GM12878 (cell line): ENCODE data around the gene CDC123. TPM values are rescaled to one million over a fixed set of nuclear protein-coding genes. Genes with fewer than 3 reads are reported as not detected.

Experiments used
- ATAC-seq: fragments of 200-7000 bp; cut with Tn5 transposase; 3 replicates; pipeline ENCODE4 v1.9.1; 2020; ENCODE audit warnings: mild to moderate bottlenecking, moderate library complexity
- BruUV-seq: library from RNA; stranded (reverse); fragments of 400-500 nt; replicated peaks from 2 replicates; lab custom pipeline; 2021; lab: Mats Ljungman, UMichigan
- CTCF ChIA-PET: fragments of 300-600 bp; sonication (Branson Sonifier 250); formaldehyde crosslinking; extraction: SDS; loops from one replicate; lab custom pipeline; 2021; ENCODE audit warnings: inconsistent platforms; lab: Yijun Ruan, JAX
- POLR2A ChIA-PET: fragments of 350-600 bp; formaldehyde crosslinking; extraction: SDS; loops from one replicate; lab custom pipeline; 2021; ENCODE audit warnings: inconsistent platforms; lab: Charles Lee
- RAD21 ChIA-PET: fragments of 300-600 bp; sonication (Branson Sonifier 250); formaldehyde crosslinking; loops from one replicate; lab custom pipeline; 2023; ENCODE audit warnings: antibody characterized with exemption; ENCODE audit not compliant: unreplicated experiment; lab: Charles Lee
- SMC1A ChIA-PET: fragments of 300-600 bp; sonication (Branson Sonifier 250); formaldehyde crosslinking; loops from one replicate; lab custom pipeline; 2023; ENCODE audit not compliant: unreplicated experiment, uncharacterized antibody; lab: Charles Lee
- DNase-seq: peaks from one replicate; pipeline ENCODE4 v3.0.0-alpha.2; 2011; ENCODE audit warnings: low read depth, low spot score
- FAIRE-seq: peaks from 3 replicates; lab custom pipeline; 2011; peaks lifted over from hg19 to GRCh38; lab: Jason Lieb, UNC
- H2AFZ ChIP-seq: 2 replicates; pipeline ENCODE4 v1.6.0; 2011; ENCODE audit warnings: low read depth, low read length, control low read depth; ENCODE audit not compliant: control insufficient read depth
- H3K27ac ChIP-seq: 2 replicates; pipeline ENCODE4 v1.5.1; 2011; ENCODE audit warnings: control low read depth; ENCODE audit not compliant: control insufficient read depth, insufficient read depth
- H3K27me3 ChIP-seq, 2 experiments: replicated peaks in 1 of 2; 2 replicates each; pipeline versions ENCODE4 v1.6.0 to v1.6.1; 2011; ENCODE audit warnings: low read length in 1 of 2; ENCODE audit not compliant: control insufficient read depth in 2 of 2, insufficient read depth in 2 of 2
- H3K36me3 ChIP-seq, 2 experiments: 2 replicates each; pipeline ENCODE4 v1.5.1; 2011; ENCODE audit warnings: low read length in 1 of 2; ENCODE audit not compliant: control insufficient read depth in 2 of 2, insufficient read depth in 2 of 2
- H3K4me1 ChIP-seq: 2 replicates; pipeline ENCODE4 v1.6.1; 2011; ENCODE audit warnings: mild to moderate bottlenecking, low read length, moderate library complexity, mixed read lengths; ENCODE audit not compliant: control insufficient read depth, insufficient read depth
- H3K4me2 ChIP-seq: 2 replicates; pipeline ENCODE4 v1.6.0; 2011; ENCODE audit warnings: control low read depth; ENCODE audit not compliant: control insufficient read depth, insufficient read depth
- H3K4me3 ChIP-seq: fragments of 200-600 bp; sonication (generic); 2 replicates; pipeline ENCODE4 v1.5.1; 2016
- H3K79me2 ChIP-seq: 2 replicates; pipeline ENCODE4 v1.6.0; 2011; ENCODE audit warnings: low read length; ENCODE audit not compliant: control insufficient read depth, insufficient read depth
- H3K9ac ChIP-seq: 2 replicates; pipeline ENCODE4 v1.8.0; 2011; ENCODE audit warnings: low read length, control low read depth, mixed read lengths; ENCODE audit not compliant: control insufficient read depth, insufficient read depth
- H3K9me3 ChIP-seq: replicated peaks from 3 replicates; pipeline ENCODE4 v1.5.1; 2011; ENCODE audit warnings: mild to moderate bottlenecking, low read length; ENCODE audit not compliant: control insufficient read depth, insufficient read depth
- H4K20me1 ChIP-seq: 2 replicates; pipeline ENCODE4 v1.6.0; 2011; ENCODE audit not compliant: control insufficient read depth, insufficient read depth
- IRF4 ChIP-seq: IDR thresholded peaks from 2 replicates; pipeline ENCODE4 v1.6.1; 2011; ENCODE audit warnings: low read depth, low read length
- RAD51 ChIP-seq: fragments of 450-650 bp; IDR thresholded peaks from 2 replicates; pipeline ENCODE4 v1.6.1; 2016; ENCODE audit warnings: moderate library complexity, mild to moderate bottlenecking, inconsistent platforms
- RELA ChIP-seq: fragments of 450-650 bp; IDR thresholded peaks from 2 replicates; pipeline ENCODE4 v1.8.0; 2014; ENCODE audit warnings: borderline replicate concordance; ENCODE audit not compliant: partially characterized antibody
- WRNIP1 ChIP-seq: IDR thresholded peaks from 2 replicates; pipeline ENCODE4 v1.6.1; 2011; ENCODE audit warnings: low read depth, low read length, improper control_type of control experiment, borderline replicate concordance
- WGBS: methylation state at CpG from one replicate; pipeline ENCODE4 v1.1.6; 2016; ENCODE audit warnings: low lambda C conversion rate; ENCODE audit not compliant: insufficient replicate concordance, insufficient coverage; ENCODE audit errors: missing lambda C conversion rate; 5-methylcytosine and 5-hydroxymethylcytosine counted together
- in situ Hi-C: fragments of 300-500 bp; cut with MboI; formaldehyde crosslinking; loops from 9 replicates; pipeline ENCODE4 v1.14.3; 2018; ENCODE audit warnings: mixed read lengths
- intact Hi-C: fragments of 100-400 bp; cut with micrococcal nuclease; formaldehyde crosslinking; loops from one replicate; pipeline ENCODE4 v1.14.2; 2022; ENCODE audit not compliant: unreplicated experiment
- polyA plus RNA-seq, 11 experiments: library from polyadenylated mRNA; depleted of rRNA in 4 of 11; unstranded in 6 of 11; stranded (reverse) in 5 of 11; fragments of >200 nt; fragmentation: Nextera tagmentation in 4 of 11; fragmentation: Illumina TruSeq in 1 of 11; extraction: Ambion mirVana in 4 of 11; extraction: Trizol in 1 of 11; gene quantifications; 1 replicate in 1 of 11; 2 replicates in 10 of 11; pipeline versions ENCODE4 v1.2.1 to v1.2.3, GENCODE V29; 2011 to 2016; ENCODE audit warnings: inconsistent platforms in 2 of 11, missing spikeins in 2 of 11, low read depth in 1 of 11
- total RNA-seq, 4 experiments: library from RNA; depleted of rRNA in 3 of 4; stranded (reverse); fragments of >200 nt in 3 of 4; fragmentation: Illumina TruSeq in 1 of 4; extraction: Trizol in 1 of 4; gene quantifications; 2 replicates each; pipeline versions ENCODE4 v1.2.1 to v1.2.3, GENCODE V29; 2013 to 2021

CDC123 gene
- total and polyA plus RNA-seq, 10 of the 15 experiments (the other 5 are each of a cell fraction or from before 2014, with no cell fraction given), result 128 to 360 (median 209) TPM

- no TSS peak for BruUV-seq
- TF ChIP-seq RAD51, result no peak
- 0 out of 2 replicates have a peak, but pooled peaks have one; percentile 25 for TF ChIP-seq WRNIP1
- Histone ChIP-seq H3K27me3 (no peaks in the 10 kb centered on the region), H3K27ac (peak overlapping the region; percentile 98), H4K20me1 (no peaks in the 10 kb centered on the region; the same call in 1 of the 2 replicates), H3K4me2 (peak overlapping the region; percentile 89; the same call in 1 of the 2 replicates), H3K36me3 (peaks cover 0 to 10% of the 10 kb centered on the region in 2 experiments; a peak in 3 of 4 replicates), H3K9me3 (no peaks in the 10 kb centered on the region), H3K9ac (peak overlapping the region; percentile 93), H3K79me2 (peaks cover 84% of the 10 kb centered on the region), H2AFZ (peak overlapping the region; percentile 99), H3K4me1 (peaks cover 4% of the 10 kb centered on the region; the same call in 1 of the 2 replicates), H3K4me3 (peak overlapping the region; percentile 84)
- SMC1A ChIA-PET, result interaction anchor here (0.8 to 1.9 kb wide), 13 partner anchors 20 to 520 kb away, joined by 3 to 10 read pairs (median 3); partner anchors contain the start of gene UPF2
- WGBS, result 5% methylated on average over 12 of the region's 12 CpGs
- POLR2A ChIA-PET, result interaction anchor here (0.6 to 1.3 kb wide), 5 partner anchors 74 to 203 kb away, joined by 3 to 6 read pairs (median 3); no protein-coding TSS in a partner anchor
- ATAC-seq, result peak; percentile 15
- no peak for DNase-seq
- in situ Hi-C loops (no loop called here), intact Hi-C loops (loop anchor here (5.0 kb wide), 3 partner anchors 63 to 168 kb away; partner anchors contain the start of gene UPF2)
- RAD21 ChIA-PET, result interaction anchor here (0.5 to 2.0 kb wide), 11 partner anchors 19 to 461 kb away, joined by 3 to 11 read pairs (median 4); partner anchors contain the start of gene UPF2
- CTCF ChIA-PET, result interaction anchor here (0.9 to 2.9 kb wide), 7 partner anchors 20 to 515 kb away, joined by 3 to 15 read pairs (median 4); no protein-coding TSS in a partner anchor
- no peak for FAIRE-seq
These were observed 746 bp upstream of the CDC123 start for GRCh38 chr10:12195281-12195602.

GRCh38 chr10:12196531-12197211, 683 bp downstream of the CDC123 start:
- peak overlapping the region; percentile 99 for H2AFZ ChIP-seq
- intact Hi-C loops (loop anchor here (5.0 kb wide), 3 partner anchors 64 to 169 kb away; partner anchors contain the start of gene UPF2), in situ Hi-C loops (no loop called here)
- no peaks in the 10 kb centered on the region for H3K27me3 ChIP-seq
- POLR2A ChIA-PET, result interaction anchor here (0.5 to 0.9 kb wide), 2 partner anchors 153 to 154 kb away, joined by 3 read pairs; partner anchors contain the start of gene UPF2
- SMC1A ChIA-PET, result interaction anchor here (0.8 to 2.6 kb wide), 11 partner anchors 18 to 460 kb away, joined by 3 to 14 read pairs (median 4); partner anchors contain the start of gene UPF2
- H3K4me1 ChIP-seq, result peaks cover 7% of the 10 kb centered on the region; the same call in 1 of the 2 replicates
- 1% methylated on average over 15 of the region's 15 CpGs for WGBS
- peak overlapping the region; percentile 84 for H3K4me3 ChIP-seq
- RAD21 ChIA-PET, result interaction anchor here (1.6 to 2.0 kb wide), 2 partner anchors 46 to 203 kb away, joined by 8 to 11 read pairs; no protein-coding TSS in a partner anchor
- DNase-seq, result no peak
- H3K36me3 ChIP-seq, result peaks cover 0 to 20% of the 10 kb centered on the region in 2 experiments; a peak in 3 of 4 replicates
- peaks cover 89% of the 10 kb centered on the region for H3K79me2 ChIP-seq
- CTCF ChIA-PET, result interaction anchor here (1.0 to 2.9 kb wide), 7 partner anchors 18 to 514 kb away, joined by 3 to 15 read pairs (median 4); no protein-coding TSS in a partner anchor
- BruUV-seq, result TSS peak; percentile 78
- TF ChIP-seq RELA, result no peak
- 0 out of 2 replicates have a peak, but pooled peaks have one; percentile 1 for TF ChIP-seq IRF4
- no peak for FAIRE-seq
- H3K4me2 ChIP-seq, result peak overlapping the region; percentile 77
- no peaks in the 10 kb centered on the region for H3K9me3 ChIP-seq
- no peaks in the 10 kb centered on the region; the same call in 1 of the 2 replicates for H4K20me1 ChIP-seq
- no peak for ATAC-seq
- peak overlapping the region; percentile 98 for H3K27ac ChIP-seq
- peak overlapping the region; percentile 93 for H3K9ac ChIP-seq
